Measurements from ENCODE around the gene OOSP4A. TPM values are rescaled to one million over a fixed set of nuclear protein-coding genes. Genes with fewer than 3 reads are reported as not detected.

OOSP4A gene
- total RNA-seq, 1 donor from 2014 or later: not detected

DNA sequence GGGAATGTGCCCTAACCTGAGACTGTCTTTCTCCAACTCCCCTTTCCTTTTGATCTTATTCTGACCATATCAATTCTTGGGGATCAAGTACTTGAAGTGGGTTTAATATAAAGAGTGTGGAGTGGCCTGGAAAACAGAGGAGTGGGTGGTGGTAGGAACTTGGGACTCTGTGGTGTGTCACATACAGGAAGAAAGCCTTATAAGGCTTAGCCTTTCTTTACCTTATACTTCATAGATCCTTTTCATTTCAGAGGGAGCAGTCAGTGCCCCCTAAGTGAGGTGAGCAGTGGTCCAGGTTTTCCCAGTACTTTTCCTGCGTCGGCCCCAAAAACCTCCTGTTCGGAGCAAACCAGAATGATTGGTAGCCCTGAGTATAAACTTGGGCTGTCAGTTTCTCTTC is 25.1 kb upstream of the OOSP4A start:
- Mint-ChIP-seq H3K27ac (ENCODE audit: unreplicated experiment) (no peak overlapping the region), H3K9me3 (ENCODE audit: unreplicated experiment) (no peaks in the 10 kb centered on the region), H3K27me3 (ENCODE audit: low read depth, unreplicated experiment) (peaks cover 3% of the 10 kb centered on the region), H3K4me1 (ENCODE audit: low read depth, unreplicated experiment) (no peaks in the 10 kb centered on the region), H3K4me3 (ENCODE audit: unreplicated experiment) (no peak overlapping the region), H3K36me3 (ENCODE audit: low read depth, unreplicated experiment) (no peaks in the 10 kb centered on the region)
- no peaks in the 10 kb centered on the region for H3K79me2 ChIP-seq (ENCODE audit: insufficient read depth, low read length)
- H3K9ac ChIP-seq (ENCODE audit: low read length): no peak overlapping the region
- no peaks in the 10 kb centered on the region for H3K27me3 ChIP-seq (ENCODE audit: insufficient read depth, low read length)
- H3K36me3 ChIP-seq (ENCODE audit: insufficient read depth, low read length): no peaks in the 10 kb centered on the region
- no peak overlapping the region for H3K4me3 ChIP-seq (ENCODE audit: insufficient read depth, low read depth, low read length)
- FAIRE-seq: no peak
- H3K27ac ChIP-seq (ENCODE audit: low read depth, low read length): no peak overlapping the region
- no peak overlapping the region for H3K4me2 ChIP-seq (ENCODE audit: low read length)
- TF ChIP-seq CTCF (IDR thresholded peaks at IDR 0.05; ENCODE audit: insufficient read depth, low read depth, low read length) (no peak), EZH2 (IDR thresholded peaks at IDR 0.05; ENCODE audit: insufficient read depth, low read length) (no peak)
- no peaks in the 10 kb centered on the region for H3K4me1 ChIP-seq (ENCODE audit: insufficient read depth, low read length)
- no peak overlapping the region for H2AFZ ChIP-seq (ENCODE audit: low read depth, low read length)
- DNase-seq (ENCODE audit: low read depth): no peak
- H3K9me3 ChIP-seq (ENCODE audit: insufficient read depth, low read depth, low read length): no peaks in the 10 kb centered on the region
- H4K20me1 ChIP-seq (ENCODE audit: insufficient read depth, low read length): no peaks in the 10 kb centered on the region

GRCh38 chr11:59939482-59939881 is 24.4 kb upstream of the OOSP4A start:
- no peak for FAIRE-seq

More at GRCh38 chr11:59939482-59939881, 24.4 kb upstream of the OOSP4A start:
- Mint-ChIP-seq H3K4me1 (ENCODE audit: low read depth, unreplicated experiment) (peaks cover under 1% of the 10 kb centered on the region), H3K27me3 (ENCODE audit: low read depth, unreplicated experiment) (peaks cover 3% of the 10 kb centered on the region), H3K4me3 (ENCODE audit: unreplicated experiment) (no peak overlapping the region), H3K36me3 (ENCODE audit: low read depth, unreplicated experiment) (no peaks in the 10 kb centered on the region), H3K9me3 (ENCODE audit: unreplicated experiment) (no peaks in the 10 kb centered on the region), H3K27ac (ENCODE audit: unreplicated experiment) (no peak overlapping the region)
- Histone ChIP-seq H4K20me1 (ENCODE audit: insufficient read depth, low read length) (no peaks in the 10 kb centered on the region), H3K4me2 (ENCODE audit: low read length) (no peak overlapping the region), H3K27me3 (ENCODE audit: insufficient read depth, low read length) (no peaks in the 10 kb centered on the region), H3K4me1 (ENCODE audit: insufficient read depth, low read length) (no peaks in the 10 kb centered on the region), H2AFZ (ENCODE audit: low read depth, low read length) (no peak overlapping the region), H3K27ac (ENCODE audit: low read depth, low read length) (no peak overlapping the region), H3K36me3 (ENCODE audit: insufficient read depth, low read length) (no peaks in the 10 kb centered on the region), H3K79me2 (ENCODE audit: insufficient read depth, low read length) (no peaks in the 10 kb centered on the region), H3K9me3 (ENCODE audit: insufficient read depth, low read depth, low read length) (no peaks in the 10 kb centered on the region), H3K9ac (ENCODE audit: low read length) (no peak overlapping the region), H3K4me3 (ENCODE audit: insufficient read depth, low read depth, low read length) (no peak overlapping the region)
- DNase-seq (ENCODE audit: low read depth): no peak
- no peak for TF ChIP-seq CTCF (IDR thresholded peaks at IDR 0.05; ENCODE audit: insufficient read depth, low read depth, low read length)
- no peak for TF ChIP-seq EZH2 (IDR thresholded peaks at IDR 0.05; ENCODE audit: insufficient read depth, low read length)

Measured in astrocyte (in vitro differentiated cells and primary cell).